OCI-LY7 (cell line): ENCODE results near the gene SLC2A8. TPM values are rescaled to one million over a fixed set of nuclear protein-coding genes. Genes with fewer than 3 reads are reported as not detected.

Experiments
- BruUV-seq: library from RNA; stranded (reverse); fragments of 400-500 nt; replicated peaks from 2 replicates; lab custom pipeline; 2021; lab: Mats Ljungman, UMichigan
- CTCF ChIA-PET: fragments of 300-600 bp; sonication (Branson Sonifier 250); formaldehyde crosslinking; loops from one replicate; lab custom pipeline; 2022; ENCODE audit warnings: antibody characterized with exemption; ENCODE audit not compliant: unreplicated experiment; lab: Charles Lee
- POLR2A ChIA-PET: fragments of 300-600 bp; sonication (Branson Sonifier 250); formaldehyde crosslinking; loops from one replicate; lab custom pipeline; 2022; ENCODE audit warnings: antibody characterized with exemption; lab: Charles Lee
- DNase-seq: peaks from one replicate; pipeline ENCODE4 v3.0.0-alpha.2; 2015; ENCODE audit warnings: low spot score
- H2AFZ ChIP-seq: fragments of 200-600 bp; sonication (generic), shearing (Covaris generic); 2 replicates; pipeline ENCODE4 v1.6.1; 2014; ENCODE audit warnings: mild to moderate bottlenecking, antibody characterized with exemption, low read length, moderate library complexity
- H3K27ac ChIP-seq: fragments of 200-600 bp; sonication (generic); 2 replicates; pipeline ENCODE4 v1.5.1; 2014; ENCODE audit warnings: mixed run types, low read depth, mild to moderate bottlenecking, moderate library complexity, low read length, inconsistent platforms; ENCODE audit not compliant: poor library complexity, severe bottlenecking
- H3K36me3 ChIP-seq: fragments of 200-600 bp; sonication (generic); 2 replicates; pipeline ENCODE4 v1.6.1; 2014; ENCODE audit warnings: mild to moderate bottlenecking, antibody characterized with exemption, low read length, moderate library complexity, mixed read lengths; ENCODE audit not compliant: insufficient read depth
- H3K4me1 ChIP-seq: fragments of 200-600 bp; sonication (generic); 2 replicates; pipeline ENCODE4 v1.5.1; 2014; ENCODE audit warnings: mild to moderate bottlenecking, low read length; ENCODE audit not compliant: insufficient read depth, poor library complexity, severe bottlenecking
- H3K4me2 ChIP-seq: fragments of 200-600 bp; sonication (generic); 2 replicates; pipeline ENCODE4 v1.6.1; 2014; ENCODE audit warnings: mild to moderate bottlenecking, low read length
- H3K4me3 ChIP-seq: fragments of 200-600 bp; sonication (generic); 2 replicates; pipeline ENCODE4 v1.5.1; 2014; ENCODE audit warnings: mild to moderate bottlenecking, low read depth, low read length; ENCODE audit not compliant: poor library complexity, severe bottlenecking
- H3K79me2 ChIP-seq: fragments of 200-600 bp; sonication (generic); 2 replicates; pipeline ENCODE4 v1.6.1; 2016; ENCODE audit warnings: low read depth, mild to moderate bottlenecking, low read length, moderate library complexity, mixed read lengths; ENCODE audit not compliant: insufficient read depth
- H3K9me2 ChIP-seq: fragments of 200-600 bp; sonication (generic); 2 replicates; pipeline ENCODE4 v1.6.1; 2016; ENCODE audit warnings: mild to moderate bottlenecking, low read length, mixed read lengths; ENCODE audit not compliant: insufficient read depth
- H3K9me3 ChIP-seq: fragments of 200-600 bp; sonication (generic); 2 replicates; pipeline ENCODE4 v1.6.1; 2014; ENCODE audit warnings: mild to moderate bottlenecking, mixed run types, low read length, mixed read lengths
- H4K20me1 ChIP-seq: fragments of 200-600 bp; sonication (generic); 2 replicates; pipeline ENCODE4 v1.6.1; 2014; ENCODE audit warnings: mild to moderate bottlenecking, antibody characterized with exemption, low read length, moderate library complexity, mixed read lengths; ENCODE audit not compliant: insufficient read depth
- EZH2phosphoT487 ChIP-seq: fragments of 200-600 bp; sonication (generic); IDR thresholded peaks from 2 replicates; pipeline ENCODE4 v1.6.1; 2018; ENCODE audit warnings: low read depth, borderline replicate concordance, mild to moderate bottlenecking, mixed run types, antibody characterized with exemption, low read length, moderate library complexity, mixed read lengths
- intact Hi-C: fragments of 100-400 bp; cut with micrococcal nuclease; formaldehyde crosslinking; loops from one replicate; pipeline ENCODE4 v1.10.0; 2022; ENCODE audit not compliant: unreplicated experiment
- total RNA-seq, 2 experiments: library from RNA; depleted of rRNA in 1 of 2; stranded (reverse); fragments of >200 nt in 1 of 2; shearing (Covaris generic) in 1 of 2; gene quantifications; 2 replicates each; pipeline ENCODE4 v1.2.3, GENCODE V29; 2014 to 2022
- TF ChIP-seq, protein P1 (sequence below): fragments of 200-600 bp; sonication (generic); conservative IDR thresholded peaks from 2 replicates; pipeline ENCODE4 v1.5.1; 2014; ENCODE audit warnings: mild to moderate bottlenecking, antibody characterized with exemption, low read length, moderate library complexity, mixed read lengths

The SLC2A8 gene
- total RNA-seq, 2 experiments from 2014 or later, result 11.9 to 19.6 TPM

DNA sequence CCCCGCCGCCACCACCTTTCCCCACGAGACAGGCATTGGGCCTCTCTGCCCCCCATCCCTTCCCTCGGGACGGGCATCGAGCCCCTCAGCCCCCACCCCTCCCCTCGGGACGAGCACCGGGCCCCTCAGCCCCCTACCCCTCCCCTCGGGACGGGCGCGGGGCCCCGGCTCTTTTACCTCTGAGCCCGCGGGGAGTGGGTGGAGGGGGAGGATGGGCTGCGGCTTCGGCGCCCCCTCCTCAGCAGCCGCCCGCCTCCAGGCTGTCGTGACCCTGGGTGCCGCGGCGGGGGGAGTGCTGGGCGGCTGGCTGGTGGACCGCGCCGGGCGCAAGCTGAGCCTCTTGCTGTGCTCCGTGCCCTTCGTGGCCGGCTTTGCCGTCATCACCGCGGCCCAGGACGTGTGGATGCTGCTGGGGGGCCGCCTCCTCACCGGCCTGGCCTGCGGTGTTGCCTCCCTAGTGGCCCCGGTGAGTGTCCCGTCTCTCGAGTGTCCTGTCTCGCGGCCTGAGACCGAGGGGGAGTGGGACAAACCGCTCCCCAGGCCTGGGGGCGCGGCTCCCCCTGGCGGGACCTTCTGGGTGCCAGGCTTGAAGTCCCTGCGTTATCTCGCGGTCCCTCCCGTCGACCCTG lies 791 bp downstream of the SLC2A8 start:
- Histone ChIP-seq H3K27ac (no peak overlapping the region), H3K4me3 (peak overlapping the region; percentile 79), H3K9me2 (no peaks in the 10 kb centered on the region), H4K20me1 (no peaks in the 10 kb centered on the region), H2AFZ (peak overlapping the region; percentile 52; the same call in 1 of the 2 replicates), H3K79me2 (no peaks in the 10 kb centered on the region), H3K4me1 (peaks cover 12% of the 10 kb centered on the region), H3K4me2 (peak overlapping the region; percentile 80), H3K9me3 (no peaks in the 10 kb centered on the region), H3K36me3 (no peaks in the 10 kb centered on the region)
- ChIA-PET CTCF (no interaction called here), POLR2A (interaction anchor here (0.6 to 1.5 kb wide), 4 partner anchors 18 to 528 kb away, joined by 3 to 9 read pairs (median 3); partner anchors contain the start of genes LRSAM1 and RPL12)
- no TSS peak for BruUV-seq
- peak; percentile 53 for DNase-seq
- intact Hi-C loops, result loop anchor here (1.0 to 10.0 kb wide), 5 partner anchors 27 to 455 kb away; partner anchors contain the start of gene ZNF79
- no peak for TF ChIP-seq EZH2phosphoT487
- TF ChIP-seq, protein P1, sequence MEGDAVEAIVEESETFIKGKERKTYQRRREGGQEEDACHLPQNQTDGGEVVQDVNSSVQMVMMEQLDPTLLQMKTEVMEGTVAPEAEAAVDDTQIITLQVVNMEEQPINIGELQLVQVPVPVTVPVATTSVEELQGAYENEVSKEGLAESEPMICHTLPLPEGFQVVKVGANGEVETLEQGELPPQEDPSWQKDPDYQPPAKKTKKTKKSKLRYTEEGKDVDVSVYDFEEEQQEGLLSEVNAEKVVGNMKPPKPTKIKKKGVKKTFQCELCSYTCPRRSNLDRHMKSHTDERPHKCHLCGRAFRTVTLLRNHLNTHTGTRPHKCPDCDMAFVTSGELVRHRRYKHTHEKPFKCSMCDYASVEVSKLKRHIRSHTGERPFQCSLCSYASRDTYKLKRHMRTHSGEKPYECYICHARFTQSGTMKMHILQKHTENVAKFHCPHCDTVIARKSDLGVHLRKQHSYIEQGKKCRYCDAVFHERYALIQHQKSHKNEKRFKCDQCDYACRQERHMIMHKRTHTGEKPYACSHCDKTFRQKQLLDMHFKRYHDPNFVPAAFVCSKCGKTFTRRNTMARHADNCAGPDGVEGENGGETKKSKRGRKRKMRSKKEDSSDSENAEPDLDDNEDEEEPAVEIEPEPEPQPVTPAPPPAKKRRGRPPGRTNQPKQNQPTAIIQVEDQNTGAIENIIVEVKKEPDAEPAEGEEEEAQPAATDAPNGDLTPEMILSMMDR, result peak; percentile 72

DNA sequence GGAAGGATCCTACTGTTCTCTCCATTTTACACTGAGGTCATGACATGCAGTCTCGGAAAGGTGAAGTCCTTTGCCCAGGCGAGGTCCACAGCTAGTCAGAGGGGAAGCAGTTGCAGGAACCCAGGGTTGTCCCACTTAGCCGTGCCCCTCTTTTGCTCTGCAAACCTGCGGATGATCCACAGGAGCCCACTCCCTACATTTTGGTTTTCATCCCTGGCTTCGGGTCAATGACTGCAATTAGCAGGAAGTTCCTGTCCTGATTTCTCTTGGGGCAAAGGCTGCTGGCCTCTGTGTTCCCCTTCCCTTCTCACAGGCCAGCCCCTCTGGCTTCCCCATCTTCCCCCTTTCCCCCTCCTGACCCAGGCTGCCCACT lies 1.3 kb downstream of the SLC2A8 start:
- H3K27ac ChIP-seq, result no peak overlapping the region
- peak overlapping the region; percentile 80 for H3K4me2 ChIP-seq
- no peak for DNase-seq
- H3K79me2 ChIP-seq, result no peaks in the 10 kb centered on the region
- ChIA-PET CTCF (no interaction called here), POLR2A (no interaction called here)
- H2AFZ ChIP-seq, result no peak overlapping the region
- no peaks in the 10 kb centered on the region for H4K20me1 ChIP-seq
- H3K36me3 ChIP-seq, result no peaks in the 10 kb centered on the region
- BruUV-seq, result no TSS peak
- TF ChIP-seq EZH2phosphoT487, result no peak
- TF ChIP-seq, protein P1, result no peak
- H3K9me3 ChIP-seq, result no peaks in the 10 kb centered on the region
- H3K9me2 ChIP-seq, result no peaks in the 10 kb centered on the region
- H3K4me3 ChIP-seq, result peak overlapping the region; percentile 79
- H3K4me1 ChIP-seq, result peaks cover 12% of the 10 kb centered on the region
- intact Hi-C loops, result loop anchor here (2.0 to 10.0 kb wide), 3 partner anchors 123 to 456 kb away; no protein-coding TSS in a partner anchor
